ENCODE measurements around the gene ANK2. TPM values are rescaled to one million over a fixed set of nuclear protein-coding genes. Genes with fewer than 3 reads are reported as not detected.

Gene ANK2
- total and polyA plus RNA-seq, 2 of the 13 experiments (the other 11 are each of a cell fraction or from before 2014, with no cell fraction given) = 2.7 to 15.1 TPM

GRCh38 chr4:113236916-113237315 lies 187.5 kb downstream of the ANK2 start:
- no peaks in the 10 kb centered on the region for H3K79me2 ChIP-seq (ENCODE audit: insufficient read depth, low read length)
- TF ChIP-seq ZNF773 (CRISPR knock-in tag; IDR thresholded peaks at IDR 0.05; ENCODE audit: borderline replicate concordance) (no peak), CHD4 (IDR thresholded peaks at IDR 0.05; ENCODE audit: borderline replicate concordance, low read length) (no peak), HIVEP1 (CRISPR knock-in tag; IDR thresholded peaks at IDR 0.05) (no peak), ZNF3 (CRISPR knock-in tag; IDR thresholded peaks at IDR 0.05) (no peak), HNRNPK (IDR thresholded peaks at IDR 0.05; ENCODE audit: low read depth, low read length, poor library complexity, severe bottlenecking) (no peak), POLR2AphosphoS2 (IDR thresholded peaks at IDR 0.05; ENCODE audit: low read depth, low read length) (no peak), SP2 (CRISPR knock-in tag; IDR thresholded peaks at IDR 0.05) (no peak), HMGA1 (CRISPR knock-in tag; conservative IDR thresholded peaks at IDR 0.05) (no peak), NFYC (CRISPR knock-in tag; IDR thresholded peaks at IDR 0.05) (no peak), THRA (CRISPR knock-in tag; IDR thresholded peaks at IDR 0.05; ENCODE audit: borderline replicate concordance) (no peak), PATZ1 (CRISPR knock-in tag; IDR thresholded peaks at IDR 0.05) (no peak), ZBTB7B (CRISPR knock-in tag; IDR thresholded peaks at IDR 0.05) (no peak), NFRKB (IDR thresholded peaks at IDR 0.05) (no peak), KLF16 (CRISPR knock-in tag; IDR thresholded peaks at IDR 0.05) (no peak)
- FAIRE-seq = no peak
- no peak overlapping the region for H3K27ac ChIP-seq (ENCODE audit: extremely low read length, insufficient read depth, low read length)
- ATAC-seq = no peak
- no TSS peak for BruUV-seq (replicated peaks)
- WGBS (ENCODE audit: low lambda C conversion rate) = 97% methylated on average over 5 of the region's 5 CpGs
- POLR2A ChIA-PET = no interaction called here
- CTCF ChIA-PET (ENCODE audit: low intra/inter-chr PET ratio, low total read pairs) = no interaction called here
- no peak overlapping the region for H3K9ac ChIP-seq (ENCODE audit: insufficient read depth, low read depth, low read length)
- no peaks in the 10 kb centered on the region for H3K36me3 ChIP-seq (replicated peaks in 1 of 2; ENCODE audit: control insufficient read depth in 1 of 2, insufficient read depth in 2 of 2, low read length in 2 of 2)
- H2AFZ ChIP-seq (ENCODE audit: low read length) = no peak overlapping the region
- intact Hi-C loops (cut with micrococcal nuclease; ENCODE audit: unreplicated experiment) (no loop called here), in situ Hi-C loops (cut with HindIII; ENCODE audit: extremely low pct_ligation_motif_present, low pct_unique_long_range_greater_than_20kb) (no loop called here)
- H3K4me1 ChIP-seq (ENCODE audit: insufficient read depth, low read length) = no peaks in the 10 kb centered on the region
- H3K4me2 ChIP-seq (ENCODE audit: low read depth, low read length) = no peak overlapping the region
- H4K20me1 ChIP-seq (ENCODE audit: insufficient read depth, low read length) = no peaks in the 10 kb centered on the region
- DNase-seq (ENCODE audit: low spot score) = no peak
- no peaks in the 10 kb centered on the region for H3K27me3 ChIP-seq (ENCODE audit: control insufficient read depth in 1 of 2, insufficient read depth in 2 of 2, low read length in 2 of 2)
- no peaks in the 10 kb centered on the region for H3K9me3 ChIP-seq (ENCODE audit: low read length)
- no peak overlapping the region for H3K4me3 ChIP-seq (replicated peaks in 1 of 3; ENCODE audit: insufficient read depth in 1 of 3, low read depth in 2 of 3, low read length in 3 of 3)
